Panc1 (cell line): ENCODE data around the gene KRT35. TPM values are rescaled to one million over a fixed set of nuclear protein-coding genes. Genes with fewer than 3 reads are reported as not detected.

ENCODE experiments used
- ATAC-seq: fragments of 200-7000 bp; cut with Tn5 transposase; 2 replicates; pipeline ENCODE4 v1.9.1; 2020; ENCODE audit warnings: mild to moderate bottlenecking, moderate library complexity
- BruUV-seq: library from RNA; stranded (reverse); fragments of 400-500 nt; replicated peaks from 2 replicates; lab custom pipeline; 2021; lab: Mats Ljungman, UMichigan
- CTCF ChIA-PET: fragments of 300-600 bp; sonication (Branson Sonifier 250); formaldehyde crosslinking; loops from one replicate; lab custom pipeline; 2022; ENCODE audit warnings: antibody characterized with exemption; lab: Charles Lee
- POLR2A ChIA-PET: fragments of 300-600 bp; sonication (Branson Sonifier 250); formaldehyde crosslinking; loops from one replicate; lab custom pipeline; 2022; ENCODE audit warnings: antibody characterized with exemption; lab: Charles Lee
- DNase-seq: peaks from one replicate; pipeline ENCODE4 v3.0.0-alpha.2; 2010; ENCODE audit warnings: low read depth, low spot score
- H3K27ac ChIP-seq: 2 replicates; pipeline ENCODE4 v1.5.1; 2011; ENCODE audit warnings: mild to moderate bottlenecking, low read length, inconsistent platforms
- H3K27me3 ChIP-seq: fragments of 200-500 bp; sonication (Bioruptor generic); 2 replicates; pipeline ENCODE4 v1.6.0; 2014; ENCODE audit warnings: low read length, inconsistent platforms; ENCODE audit not compliant: control insufficient read depth, insufficient read depth
- H3K36me3 ChIP-seq: fragments of 200-500 bp; sonication (Bioruptor generic); 2 replicates; pipeline ENCODE4 v1.5.1; 2014; ENCODE audit warnings: inconsistent platforms, mild to moderate bottlenecking, low read length, moderate library complexity; ENCODE audit not compliant: control insufficient read depth, insufficient read depth
- H3K4me1 ChIP-seq: 2 replicates; pipeline ENCODE4 v1.5.1; 2011; ENCODE audit warnings: inconsistent platforms, mild to moderate bottlenecking, low read length, moderate library complexity; ENCODE audit not compliant: control insufficient read depth, insufficient read depth
- H3K4me3 ChIP-seq, 2 experiments: 2 replicates each; pipeline ENCODE4 v1.5.1; 2011 to 2012; ENCODE audit warnings: low read depth in 2 of 2, low read length in 2 of 2, mild to moderate bottlenecking in 2 of 2, inconsistent platforms in 1 of 2, moderate library complexity in 1 of 2
- H3K9me3 ChIP-seq: fragments of 200-500 bp; sonication (Bioruptor generic); 2 replicates; pipeline ENCODE4 v1.5.1; 2014; ENCODE audit warnings: low read depth, mild to moderate bottlenecking, inconsistent platforms, low read length, moderate library complexity; ENCODE audit not compliant: control insufficient read depth, insufficient read depth
- POLR2AphosphoS5 ChIP-seq: IDR thresholded peaks from 2 replicates; pipeline ENCODE4 v1.6.1; 2012; ENCODE audit warnings: mild to moderate bottlenecking, low read depth, low read length, moderate library complexity
- SIN3A ChIP-seq: IDR thresholded peaks from 2 replicates; pipeline ENCODE4 v1.6.1; 2012; ENCODE audit warnings: low read depth, mild to moderate bottlenecking, low read length, moderate library complexity, borderline replicate concordance; ENCODE audit not compliant: insufficient read depth
- TCF7L2 ChIP-seq: IDR thresholded peaks from 2 replicates; pipeline ENCODE4 v1.6.1; 2011; ENCODE audit warnings: mild to moderate bottlenecking, low read depth, low read length, inconsistent platforms
- in situ Hi-C: cut with HindIII; loops from 2 replicates; pipeline ENCODE4 v1.10.0; 2016; ENCODE audit warnings: low sequenced_read_pairs, low pct_unique_long_range_greater_than_20kb
- intact Hi-C: fragments of 100-400 bp; cut with micrococcal nuclease; formaldehyde crosslinking; loops from one replicate; pipeline ENCODE4 v1.10.0; 2022; ENCODE audit not compliant: unreplicated experiment
- total RNA-seq: library from RNA; stranded (reverse); gene quantifications from one replicate; pipeline ENCODE4 v1.2.1, GENCODE V29; 2021; ENCODE audit not compliant: unreplicated experiment
- TF ChIP-seq, protein P1 (sequence below), 2 experiments: IDR thresholded peaks; 2 replicates each; pipeline ENCODE4 v1.6.1; 2011 to 2012; ENCODE audit warnings: low read depth in 2 of 2, control low read depth in 1 of 2, low read length in 1 of 2, mild to moderate bottlenecking in 1 of 2, moderate library complexity in 1 of 2; ENCODE audit not compliant: insufficient read depth in 1 of 2
- TF ChIP-seq, protein P2 (sequence below): fragments of 450-650 bp; IDR thresholded peaks from 2 replicates; pipeline ENCODE4 v1.5.1; 2017; ENCODE audit warnings: mild to moderate bottlenecking

KRT35 gene
- total RNA-seq, 1 experiment from 2014 or later: not detected

- TF ChIP-seq TCF7L2 (no peak), SIN3A (no peak), POLR2AphosphoS5 (no peak; the same call in 1 of the 2 replicates)
- TF ChIP-seq, protein P1, sequence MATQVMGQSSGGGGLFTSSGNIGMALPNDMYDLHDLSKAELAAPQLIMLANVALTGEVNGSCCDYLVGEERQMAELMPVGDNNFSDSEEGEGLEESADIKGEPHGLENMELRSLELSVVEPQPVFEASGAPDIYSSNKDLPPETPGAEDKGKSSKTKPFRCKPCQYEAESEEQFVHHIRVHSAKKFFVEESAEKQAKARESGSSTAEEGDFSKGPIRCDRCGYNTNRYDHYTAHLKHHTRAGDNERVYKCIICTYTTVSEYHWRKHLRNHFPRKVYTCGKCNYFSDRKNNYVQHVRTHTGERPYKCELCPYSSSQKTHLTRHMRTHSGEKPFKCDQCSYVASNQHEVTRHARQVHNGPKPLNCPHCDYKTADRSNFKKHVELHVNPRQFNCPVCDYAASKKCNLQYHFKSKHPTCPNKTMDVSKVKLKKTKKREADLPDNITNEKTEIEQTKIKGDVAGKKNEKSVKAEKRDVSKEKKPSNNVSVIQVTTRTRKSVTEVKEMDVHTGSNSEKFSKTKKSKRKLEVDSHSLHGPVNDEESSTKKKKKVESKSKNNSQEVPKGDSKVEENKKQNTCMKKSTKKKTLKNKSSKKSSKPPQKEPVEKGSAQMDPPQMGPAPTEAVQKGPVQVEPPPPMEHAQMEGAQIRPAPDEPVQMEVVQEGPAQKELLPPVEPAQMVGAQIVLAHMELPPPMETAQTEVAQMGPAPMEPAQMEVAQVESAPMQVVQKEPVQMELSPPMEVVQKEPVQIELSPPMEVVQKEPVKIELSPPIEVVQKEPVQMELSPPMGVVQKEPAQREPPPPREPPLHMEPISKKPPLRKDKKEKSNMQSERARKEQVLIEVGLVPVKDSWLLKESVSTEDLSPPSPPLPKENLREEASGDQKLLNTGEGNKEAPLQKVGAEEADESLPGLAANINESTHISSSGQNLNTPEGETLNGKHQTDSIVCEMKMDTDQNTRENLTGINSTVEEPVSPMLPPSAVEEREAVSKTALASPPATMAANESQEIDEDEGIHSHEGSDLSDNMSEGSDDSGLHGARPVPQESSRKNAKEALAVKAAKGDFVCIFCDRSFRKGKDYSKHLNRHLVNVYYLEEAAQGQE (IDR thresholded peaks at IDR 0.05; ENCODE audit: insufficient read depth in 1 of 2, low read depth in 2 of 2, low read length in 1 of 2): no peak
- TF ChIP-seq, protein P2, sequence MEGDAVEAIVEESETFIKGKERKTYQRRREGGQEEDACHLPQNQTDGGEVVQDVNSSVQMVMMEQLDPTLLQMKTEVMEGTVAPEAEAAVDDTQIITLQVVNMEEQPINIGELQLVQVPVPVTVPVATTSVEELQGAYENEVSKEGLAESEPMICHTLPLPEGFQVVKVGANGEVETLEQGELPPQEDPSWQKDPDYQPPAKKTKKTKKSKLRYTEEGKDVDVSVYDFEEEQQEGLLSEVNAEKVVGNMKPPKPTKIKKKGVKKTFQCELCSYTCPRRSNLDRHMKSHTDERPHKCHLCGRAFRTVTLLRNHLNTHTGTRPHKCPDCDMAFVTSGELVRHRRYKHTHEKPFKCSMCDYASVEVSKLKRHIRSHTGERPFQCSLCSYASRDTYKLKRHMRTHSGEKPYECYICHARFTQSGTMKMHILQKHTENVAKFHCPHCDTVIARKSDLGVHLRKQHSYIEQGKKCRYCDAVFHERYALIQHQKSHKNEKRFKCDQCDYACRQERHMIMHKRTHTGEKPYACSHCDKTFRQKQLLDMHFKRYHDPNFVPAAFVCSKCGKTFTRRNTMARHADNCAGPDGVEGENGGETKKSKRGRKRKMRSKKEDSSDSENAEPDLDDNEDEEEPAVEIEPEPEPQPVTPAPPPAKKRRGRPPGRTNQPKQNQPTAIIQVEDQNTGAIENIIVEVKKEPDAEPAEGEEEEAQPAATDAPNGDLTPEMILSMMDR: no peak
- Histone ChIP-seq H3K4me1 (peaks cover 71% of the 10 kb centered on the region), H3K27me3 (no peaks in the 10 kb centered on the region), H3K27ac (peak overlapping the region; percentile 96), H3K36me3 (peaks cover 8% of the 10 kb centered on the region), H3K4me3 (peak overlapping the region; percentile 66 to 84), H3K9me3 (no peaks in the 10 kb centered on the region)
- DNase-seq (no peak), ATAC-seq (no peak; the same call in 1 of the 2 replicates)
- POLR2A ChIA-PET: interaction anchor here (2.9 kb wide), 1 partner anchor 25 kb away, joined by 12 read pairs; no protein-coding TSS in a partner anchor
- CTCF ChIA-PET: interaction anchor here (6.0 kb wide), 1 partner anchor 25 kb away, joined by 46 read pairs; no protein-coding TSS in a partner anchor
- BruUV-seq: TSS peak; percentile 90
- intact Hi-C loops (loop anchor here (10.0 kb wide), 1 partner anchor 619 kb away; no protein-coding TSS in a partner anchor), in situ Hi-C loops (no loop called here)
These were observed 42.8 kb upstream of the KRT35 start for GRCh38 chr17:41523787-41524186.

- intact Hi-C loops (loop anchor here (10.0 kb wide), 1 partner anchor 618 kb away; no protein-coding TSS in a partner anchor), in situ Hi-C loops (no loop called here)
- Histone ChIP-seq H3K4me3 (peak overlapping the region; percentile 66 to 84), H3K27me3 (no peaks in the 10 kb centered on the region), H3K27ac (peak overlapping the region; percentile 96), H3K4me1 (peaks cover 76% of the 10 kb centered on the region), H3K36me3 (peaks cover 8% of the 10 kb centered on the region), H3K9me3 (no peaks in the 10 kb centered on the region)
- ATAC-seq (no peak), DNase-seq (no peak)
- POLR2A ChIA-PET: interaction anchor here (2.9 kb wide), 1 partner anchor 25 kb away, joined by 12 read pairs; no protein-coding TSS in a partner anchor
- no peak for TF ChIP-seq POLR2AphosphoS5
- no peak for TF ChIP-seq SIN3A
- TF ChIP-seq TCF7L2: no peak
- TF ChIP-seq, protein P1 (IDR thresholded peaks at IDR 0.05; ENCODE audit: insufficient read depth in 1 of 2, low read depth in 2 of 2, low read length in 1 of 2): no peak
- TF ChIP-seq, protein P2: no peak
- no TSS peak for BruUV-seq
- CTCF ChIA-PET: interaction anchor here (6.0 kb wide), 1 partner anchor 25 kb away, joined by 46 read pairs; no protein-coding TSS in a partner anchor
These were observed 42.3 kb upstream of the KRT35 start for GRCh38 chr17:41523225-41523593.
